A549 treated with CORT108297 at 1 μM for 4 hours (cell line): ENCODE data around the gene TCF19. TPM values are rescaled to one million over a fixed set of nuclear protein-coding genes. Genes with fewer than 3 reads are reported as not detected.

Experiments used
- total RNA-seq: library from RNA; stranded (reverse); fragments of 200-300 nt; extraction: Qiagen RNA extraction; gene quantifications from 5 replicates; pipeline ENCODE4 v1.2.3, GENCODE V29; 2022

TCF19 gene, protein sequence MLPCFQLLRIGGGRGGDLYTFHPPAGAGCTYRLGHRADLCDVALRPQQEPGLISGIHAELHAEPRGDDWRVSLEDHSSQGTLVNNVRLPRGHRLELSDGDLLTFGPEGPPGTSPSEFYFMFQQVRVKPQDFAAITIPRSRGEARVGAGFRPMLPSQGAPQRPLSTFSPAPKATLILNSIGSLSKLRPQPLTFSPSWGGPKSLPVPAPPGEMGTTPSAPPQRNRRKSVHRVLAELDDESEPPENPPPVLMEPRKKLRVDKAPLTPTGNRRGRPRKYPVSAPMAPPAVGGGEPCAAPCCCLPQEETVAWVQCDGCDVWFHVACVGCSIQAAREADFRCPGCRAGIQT
- 13.1 to 15.4 TPM (median 14.2 TPM) in 5 replicates for total RNA-seq

DNA sequence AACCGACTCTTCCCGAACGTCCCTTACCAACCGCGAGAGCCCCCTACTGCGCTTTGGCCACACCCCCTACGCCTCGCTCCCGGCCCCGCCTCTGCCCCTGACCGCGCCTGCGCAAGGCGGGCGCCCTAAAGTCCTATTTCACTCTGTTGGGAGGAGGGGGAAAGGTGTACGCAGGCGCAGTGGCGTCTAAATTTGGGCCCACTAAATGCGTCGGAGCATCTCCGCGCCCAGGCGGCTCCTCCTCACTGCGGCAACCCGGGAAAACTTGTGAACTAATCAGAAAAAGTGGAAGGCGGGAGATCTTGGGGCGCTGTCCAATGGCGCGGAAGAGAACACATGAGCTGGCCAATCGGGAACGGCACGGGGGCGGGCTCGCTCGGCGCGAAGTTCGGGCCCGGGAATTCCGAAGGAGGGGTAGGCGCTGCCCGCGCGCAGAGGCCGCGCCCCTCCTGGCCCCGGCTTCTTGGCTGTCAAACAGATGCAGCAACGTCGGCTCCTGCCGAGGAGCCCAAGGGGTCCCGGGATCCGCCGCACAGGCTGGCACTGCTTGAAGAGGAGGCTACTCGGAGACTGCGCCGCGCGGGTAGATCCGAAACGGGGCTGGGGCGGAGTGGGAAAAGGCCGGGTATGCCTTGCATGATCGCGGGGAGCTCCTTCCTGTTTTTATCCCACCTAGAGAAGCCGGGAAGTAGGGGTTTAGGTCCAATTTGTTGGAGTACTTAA, at the start of gene TCF19:
TCF19 (plus strand) TSS at position 450 of the 723 bp plus-strand sequence. CDS start 881 bp downstream, outside the sequence.

DNA sequence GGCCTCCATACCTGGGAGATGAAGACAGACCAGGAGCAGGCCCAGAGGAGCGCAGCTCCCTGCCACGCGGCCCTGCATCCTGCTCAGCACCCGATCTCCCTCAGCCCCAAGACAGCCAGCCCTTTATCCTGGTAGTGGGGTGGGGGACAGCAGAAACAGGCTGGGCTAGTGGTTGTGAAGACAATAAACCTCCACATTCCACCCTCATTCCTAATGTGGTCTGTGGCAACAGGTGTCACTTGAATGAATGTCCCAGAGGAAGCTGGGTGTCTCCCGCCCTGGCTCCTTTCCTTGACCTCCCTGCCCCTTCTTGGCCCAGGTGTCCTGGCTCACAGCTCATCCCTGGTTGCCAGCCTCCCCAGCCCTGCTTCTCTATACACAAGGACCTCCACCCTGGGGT, 45.9 kb upstream of the TCF19 start, which contains the start of gene C6orf15:
C6orf15 (minus strand) TSS at position 98 of the 400 bp plus-strand sequence; CDS start at position 78, 20 bp downstream.

DNA sequence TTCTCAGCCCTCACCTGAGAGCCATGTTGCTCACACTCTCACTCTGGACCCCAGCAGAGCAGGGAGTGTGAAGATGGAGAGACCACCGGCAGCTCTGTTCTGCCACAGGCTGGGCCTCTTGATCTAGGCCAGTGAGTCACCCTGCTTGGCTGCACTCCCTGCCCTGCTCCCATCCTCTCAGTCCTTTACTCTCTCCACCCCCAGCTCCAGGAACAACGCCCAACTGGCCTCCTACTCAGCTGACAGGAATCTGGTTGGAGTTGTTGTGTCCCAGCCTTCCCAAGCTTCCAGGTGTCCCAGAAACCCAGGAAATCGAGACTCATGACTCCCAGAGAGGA, 43.9 kb upstream of the TCF19 start, which contains the start of gene PSORS1C1:
PSORS1C1 (plus strand) TSS at position 260 of the 338 bp plus-strand sequence. CDS start 14,833 bp downstream, outside the sequence.

DNA sequence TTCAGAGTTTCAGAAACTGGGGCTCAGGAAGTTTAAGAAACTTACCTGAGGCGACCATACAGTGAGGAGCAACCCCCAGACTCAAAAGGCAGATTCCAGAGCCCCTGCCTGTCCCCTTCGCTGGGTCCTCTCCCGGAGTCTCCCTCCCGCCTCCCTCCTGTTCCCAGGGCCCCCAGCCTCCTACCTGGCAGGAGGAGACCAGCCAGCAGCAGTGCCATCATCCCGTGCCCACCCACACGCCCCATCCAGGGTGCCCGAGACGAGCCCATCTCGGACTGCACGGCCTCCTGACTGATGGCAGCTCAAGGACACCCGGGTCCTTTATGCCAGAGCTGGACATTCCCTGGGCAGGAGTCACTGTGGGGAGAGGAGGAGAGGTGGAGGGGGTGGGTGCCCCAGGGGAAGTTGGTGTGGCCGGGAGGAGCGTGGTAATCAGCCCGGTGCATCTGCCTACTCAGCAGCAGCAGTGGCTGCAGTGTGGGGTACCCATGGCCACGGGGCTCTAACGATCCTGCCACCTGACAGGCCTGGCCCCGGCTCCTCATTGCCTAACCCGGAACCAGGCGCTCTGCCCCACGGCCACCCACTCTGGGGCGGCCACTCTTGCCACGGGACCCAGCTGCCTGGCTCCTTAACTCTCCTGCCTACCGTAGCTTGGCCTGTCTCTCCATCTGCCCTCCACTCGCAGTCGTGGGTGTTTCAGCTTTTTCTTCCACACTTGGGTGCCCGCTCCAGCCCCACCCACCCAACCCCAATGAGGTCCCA, 38.1 kb upstream of the TCF19 start, which contains the start of gene CDSN:
CDSN (minus strand) TSS at position 296 of the 765 bp plus-strand sequence; CDS start at position 269, 27 bp downstream.

DNA sequence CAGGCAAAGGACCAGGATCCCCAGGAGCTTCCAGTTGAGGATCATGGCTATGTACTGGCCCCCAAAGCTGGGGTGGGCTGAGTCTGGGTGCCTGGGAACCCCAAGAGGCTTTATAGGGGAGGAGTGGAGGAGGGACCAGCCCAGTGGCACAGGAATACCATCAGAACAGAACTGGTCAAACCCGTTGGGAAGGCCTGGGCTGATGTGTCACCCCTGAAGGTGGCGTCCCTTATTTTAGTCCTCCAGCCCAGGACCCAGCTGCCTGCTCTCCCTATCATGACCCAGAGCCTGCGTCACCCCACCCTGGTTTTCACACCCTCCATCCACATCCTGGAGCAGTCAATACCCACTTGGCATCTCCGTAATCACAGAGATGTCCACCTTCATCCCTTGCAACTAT, 19.4 kb upstream of the TCF19 start, which contains the start of gene PSORS1C2:
PSORS1C2 (minus strand) TSS at position 85 of the 400 bp plus-strand sequence; CDS start at position 45, 40 bp downstream.

DNA sequence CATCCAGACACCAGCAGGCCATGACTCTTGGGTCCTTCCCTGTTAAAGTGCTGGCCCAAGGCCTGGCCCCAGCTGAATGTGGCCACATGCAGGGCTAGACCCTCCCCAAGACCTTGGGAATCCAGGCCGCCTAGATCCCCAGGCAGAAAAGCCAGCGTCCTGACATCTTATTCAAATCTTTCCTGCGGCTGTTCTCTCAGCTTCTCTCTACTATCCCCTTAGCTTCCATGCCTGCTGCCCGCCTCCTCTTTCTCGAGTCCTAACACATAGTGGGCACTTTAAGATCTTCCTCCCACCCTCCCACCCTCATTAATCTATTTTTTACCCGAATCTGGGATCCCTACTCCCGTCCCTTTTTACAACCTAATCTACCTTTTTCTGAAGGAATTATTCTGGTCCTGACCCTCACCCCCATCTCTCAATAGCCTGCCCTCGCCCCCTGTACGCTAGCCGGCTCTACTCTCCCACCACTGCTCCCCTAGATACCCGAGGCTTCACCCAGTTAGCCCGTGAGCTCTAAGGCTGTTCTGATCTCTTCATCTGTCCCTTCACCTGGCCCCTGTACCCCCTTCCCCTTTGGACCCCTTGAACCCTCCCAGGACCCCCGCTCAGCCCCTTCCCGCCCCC, 763 bp upstream of the TCF19 start, which contains the start of gene CCHCR1:
CCHCR1 (minus strand) TSS at position 290 of the 627 bp plus-strand sequence; CDS start at position 88, 202 bp downstream.

GRCh38 chr6:31170600-31170881, 12.2 kb downstream of the TCF19 start, which contains the start of gene POU5F1:
Gene POU5F1 (minus strand): TSS chr6:31170682. CDS start chr6:31170620, 62 bp downstream.

Other genes starting within 250 kb of the TCF19 start
- gene VARS2, start 244.4 kb upstream of the TCF19 start, total RNA-seq, result 10.8 to 14.3 TPM (median 13.2 TPM) in 5 replicates
- not detected in 5 replicates for gene SFTA2, start 226.4 kb upstream of the TCF19 start, total RNA-seq
- 0.02 to 0.06 TPM (median 0.05 TPM) in 5 replicates for gene MUCL3, start 217.6 kb upstream of the TCF19 start, total RNA-seq
- not detected in 5 replicates for gene MUC21, start 174.9 kb upstream of the TCF19 start, total RNA-seq
- gene MUC22, start 148.1 kb upstream of the TCF19 start, total RNA-seq, result 0.02 to 0.03 TPM (median 0.02 TPM) in 3 of 5 replicates, not detected in the others
- not detected in 5 replicates for gene C6orf15, start 46.0 kb upstream of the TCF19 start, total RNA-seq
- gene PSORS1C1, start 43.8 kb upstream of the TCF19 start, total RNA-seq, result 3.0 to 5.1 TPM (median 3.8 TPM) in 5 replicates
- 0.03 TPM in 1 of 5 replicates, not detected in the others for gene CDSN, start 38.1 kb upstream of the TCF19 start, total RNA-seq
- not detected in 5 replicates for gene PSORS1C2, start 19.5 kb upstream of the TCF19 start, total RNA-seq
- 6.5 to 9.0 TPM (median 7.4 TPM) in 5 replicates for gene CCHCR1, start 787 bp upstream of the TCF19 start, total RNA-seq
- gene POU5F1, start 12.1 kb downstream of the TCF19 start, total RNA-seq, result 4.7 to 6.7 TPM (median 5.3 TPM) in 5 replicates
- 45.2 to 57.5 TPM (median 54.4 TPM) in 5 replicates for gene HLA-C, start 113.5 kb downstream of the TCF19 start, total RNA-seq
- gene HLA-B, start 198.6 kb downstream of the TCF19 start, total RNA-seq, result 17.7 to 37.5 TPM (median 29.0 TPM) in 5 replicates
- 26.1 to 29.0 TPM (median 27.9 TPM) in 5 replicates for gene MICA, start 245.0 kb downstream of the TCF19 start, total RNA-seq